ENCODE measurements around the gene NOC4L. TPM values are rescaled to one million over a fixed set of nuclear protein-coding genes. Genes with fewer than 3 reads are reported as not detected.

NOC4L gene
- total RNA-seq, 1 donor from 2014 or later: 3.5 TPM

GRCh38 chr12:132185705-132186104 lies 41.4 kb downstream of the NOC4L start:
- Histone ChIP-seq H3K4me1 (peaks cover 10% of the 10 kb centered on the region), H3F3A (ENCODE audit: low read depth) (peaks cover 19% of the 10 kb centered on the region), H3K9me3 (ENCODE audit: low read depth) (no peaks in the 10 kb centered on the region), H3K36me3 (no peaks in the 10 kb centered on the region), H3K27ac (no peak overlapping the region), H3K27me3 (peaks cover 99% of the 10 kb centered on the region), H3K4me3 (no peak overlapping the region), H2AFZ (replicated peaks) (no peak overlapping the region), H3K79me2 (ENCODE audit: low read depth) (no peaks in the 10 kb centered on the region), H3K4me2 (no peak overlapping the region), H3K9ac (no peak overlapping the region), H4K20me1 (ENCODE audit: low read depth) (no peaks in the 10 kb centered on the region)
- no peak overlapping the region for H3K4me3 Mint-ChIP-seq
- H3K36me3 Mint-ChIP-seq: no peaks in the 10 kb centered on the region
- no peak for DNase-seq (ENCODE audit: low spot score)
- H3K27ac Mint-ChIP-seq: no peak overlapping the region
- no peaks in the 10 kb centered on the region for H3K9me3 Mint-ChIP-seq
- H3K27me3 Mint-ChIP-seq (ENCODE audit: insufficient read depth, low read depth): peaks cover 51% of the 10 kb centered on the region
- H3K4me1 Mint-ChIP-seq: peaks cover 8% of the 10 kb centered on the region
- TF ChIP-seq EZH2 (IDR thresholded peaks at IDR 0.05) (no peak), CTCF (IDR thresholded peaks at IDR 0.05) (no peak), EZH2phosphoT487 (IDR thresholded peaks at IDR 0.05) (no peak)

DNA sequence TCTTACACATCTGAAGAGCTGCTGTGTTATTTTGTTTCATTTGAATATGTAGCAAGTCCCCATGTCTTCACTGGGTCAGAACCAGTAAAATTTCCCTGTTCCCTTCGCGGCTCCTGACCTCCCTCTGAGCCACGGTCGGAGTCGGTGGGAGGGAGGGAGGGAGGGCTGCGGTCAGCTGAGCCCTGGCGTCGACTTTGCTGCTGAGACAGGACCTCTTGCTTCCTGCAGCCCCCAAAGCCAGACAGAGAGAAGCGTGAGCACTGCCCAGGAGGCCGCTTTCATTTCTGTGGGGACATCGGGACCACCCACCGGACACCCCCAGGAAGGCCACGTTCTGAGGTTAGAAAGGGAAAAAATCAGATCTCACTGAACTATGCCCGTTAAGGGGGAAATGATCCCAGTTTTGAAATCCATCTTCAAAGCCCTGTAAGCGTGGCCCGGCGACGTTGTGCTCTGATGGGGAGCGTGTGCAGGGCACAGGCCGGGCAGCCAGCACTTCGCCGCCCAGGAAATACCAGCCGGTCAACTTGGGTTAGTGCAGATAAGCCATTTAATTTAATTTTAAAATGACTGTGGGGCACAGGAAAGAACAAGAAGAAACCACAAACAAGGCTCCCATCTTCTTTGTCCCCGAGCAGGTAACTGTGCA lies 42.1 kb downstream of the NOC4L start:
- Mint-ChIP-seq H3K4me3 (no peak overlapping the region), H3K9me3 (no peaks in the 10 kb centered on the region), H3K27ac (no peak overlapping the region), H3K27me3 (ENCODE audit: insufficient read depth, low read depth) (peaks cover 54% of the 10 kb centered on the region), H3K4me1 (peaks cover 10% of the 10 kb centered on the region), H3K36me3 (peaks cover 1% of the 10 kb centered on the region)
- TF ChIP-seq CTCF (IDR thresholded peaks at IDR 0.05) (no peak), EZH2 (IDR thresholded peaks at IDR 0.05) (no peak), EZH2phosphoT487 (IDR thresholded peaks at IDR 0.05) (no peak)
- Histone ChIP-seq H3K9ac (no peak overlapping the region), H2AFZ (replicated peaks) (no peak overlapping the region), H3K9me3 (ENCODE audit: low read depth) (no peaks in the 10 kb centered on the region), H3K4me3 (no peak overlapping the region), H4K20me1 (ENCODE audit: low read depth) (peaks cover 3% of the 10 kb centered on the region), H3K27ac (no peak overlapping the region), H3K27me3 (peaks cover 99% of the 10 kb centered on the region), H3K4me2 (no peak overlapping the region), H3K36me3 (no peaks in the 10 kb centered on the region), H3K79me2 (ENCODE audit: low read depth) (no peaks in the 10 kb centered on the region), H3F3A (ENCODE audit: low read depth) (peaks cover 19% of the 10 kb centered on the region), H3K4me1 (peaks cover 10% of the 10 kb centered on the region)
- no peak for DNase-seq (ENCODE audit: low spot score)

GRCh38 chr12:132186857-132187620 lies 42.8 kb downstream of the NOC4L start:
- H3K36me3 Mint-ChIP-seq: peaks cover 2% of the 10 kb centered on the region

More at GRCh38 chr12:132186857-132187620, 42.8 kb downstream of the NOC4L start:
- H3K27me3 ChIP-seq: peaks cover 100% of the 10 kb centered on the region
- TF ChIP-seq CTCF (IDR thresholded peaks at IDR 0.05): no peak
- TF ChIP-seq EZH2phosphoT487 (IDR thresholded peaks at IDR 0.05): no peak
- TF ChIP-seq EZH2 (IDR thresholded peaks at IDR 0.05): no peak
- Mint-ChIP-seq H3K4me1 (peaks cover 11% of the 10 kb centered on the region), H3K4me3 (peak overlapping the region; percentile 50), H3K27me3 (ENCODE audit: insufficient read depth, low read depth) (peaks cover 52% of the 10 kb centered on the region), H3K9me3 (no peaks in the 10 kb centered on the region), H3K27ac (no peak overlapping the region)
- DNase-seq (ENCODE audit: low spot score): no peak
- peaks cover 3% of the 10 kb centered on the region for H4K20me1 ChIP-seq (ENCODE audit: low read depth)
- H3K4me2 ChIP-seq: no peak overlapping the region
- H3K27ac ChIP-seq: no peak overlapping the region
- H3K9ac ChIP-seq: no peak overlapping the region
- H3K4me1 ChIP-seq: peaks cover 10% of the 10 kb centered on the region
- no peaks in the 10 kb centered on the region for H3K36me3 ChIP-seq
- no peak overlapping the region for H2AFZ ChIP-seq (replicated peaks)
- H3K4me3 ChIP-seq: no peak overlapping the region
- no peaks in the 10 kb centered on the region for H3K9me3 ChIP-seq (ENCODE audit: low read depth)
- no peaks in the 10 kb centered on the region for H3K79me2 ChIP-seq (ENCODE audit: low read depth)
- peaks cover 19% of the 10 kb centered on the region for H3F3A ChIP-seq (ENCODE audit: low read depth)

Measured in neural progenitor cell (in vitro differentiated cells).